Fibroblast of skin of back (primary cell): Measurements from ENCODE around the gene SLC39A11.
A peak's percentile ranks its signal among the peaks of the same experiment; 100 is the strongest.

Source experiments
- DNase-seq: peaks from one replicate; pipeline ENCODE4 v3.0.0-alpha.2; 2013

SLC39A11 gene

DNA sequence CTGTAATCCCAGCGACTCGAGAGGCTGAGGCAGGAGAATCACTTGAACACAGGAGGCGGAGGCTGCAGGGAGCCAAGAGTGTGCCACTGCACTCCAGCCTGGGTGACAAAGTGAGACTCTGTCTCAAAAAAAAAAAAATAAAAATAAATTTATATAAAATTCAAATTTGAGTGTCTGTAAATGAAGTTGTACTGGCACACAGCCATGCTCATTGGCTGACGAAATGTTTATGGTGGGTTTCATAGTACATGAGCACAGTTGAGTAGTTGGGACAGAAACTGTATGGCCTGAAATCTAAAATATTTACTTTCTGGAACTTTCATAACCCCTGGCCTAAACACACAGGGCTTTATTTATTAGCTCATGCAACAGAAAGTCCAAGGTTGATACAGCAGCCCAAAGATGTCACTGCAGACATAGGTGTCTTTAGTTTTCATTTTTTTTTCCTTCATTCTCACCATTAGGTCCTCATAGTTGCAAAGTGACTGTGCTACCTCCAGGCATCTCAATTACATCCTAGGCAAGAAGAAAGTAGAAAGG, 355.3 kb downstream of the SLC39A11 start:
- no peak for DNase-seq

DNA sequence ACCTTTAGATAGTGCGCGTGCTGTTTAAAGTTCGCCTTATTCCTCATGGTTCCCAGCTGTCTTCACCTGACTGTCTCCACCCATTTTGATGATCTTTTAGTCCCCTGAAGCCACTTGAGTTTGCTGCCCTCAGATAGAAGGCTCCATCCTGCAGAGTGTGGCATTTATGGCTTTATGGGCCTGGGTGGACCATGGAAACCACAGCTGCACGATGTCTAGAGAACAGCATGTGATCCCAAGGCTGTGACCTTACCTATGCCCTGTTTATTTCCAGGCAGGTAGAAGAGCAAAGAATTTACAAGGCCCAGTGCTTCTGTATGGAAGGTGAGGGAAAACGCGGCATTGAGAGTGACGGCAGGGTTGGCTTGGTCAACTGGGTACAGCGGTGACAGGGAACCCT, 356.9 kb downstream of the SLC39A11 start:
- no peak for DNase-seq

DNA sequence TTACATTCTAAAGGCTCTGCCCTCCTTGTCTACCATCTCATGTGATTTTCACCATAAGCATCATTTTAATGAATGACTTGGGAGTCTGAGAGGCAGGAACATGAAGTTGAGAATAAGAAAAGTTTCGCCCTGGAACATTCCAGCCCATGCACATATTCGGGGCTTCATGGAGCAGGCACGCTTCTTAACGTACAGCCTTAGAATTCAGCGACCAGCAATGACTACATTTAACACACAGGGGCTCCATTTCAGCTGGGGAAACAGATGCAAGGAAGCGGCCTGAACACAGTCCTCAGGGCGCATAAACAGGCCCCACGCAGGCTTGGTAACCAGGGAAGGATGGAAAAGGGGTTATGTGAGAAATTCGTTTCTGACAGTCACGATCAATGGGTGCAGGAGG, 357.4 kb downstream of the SLC39A11 start:
- no peak for DNase-seq

DNA sequence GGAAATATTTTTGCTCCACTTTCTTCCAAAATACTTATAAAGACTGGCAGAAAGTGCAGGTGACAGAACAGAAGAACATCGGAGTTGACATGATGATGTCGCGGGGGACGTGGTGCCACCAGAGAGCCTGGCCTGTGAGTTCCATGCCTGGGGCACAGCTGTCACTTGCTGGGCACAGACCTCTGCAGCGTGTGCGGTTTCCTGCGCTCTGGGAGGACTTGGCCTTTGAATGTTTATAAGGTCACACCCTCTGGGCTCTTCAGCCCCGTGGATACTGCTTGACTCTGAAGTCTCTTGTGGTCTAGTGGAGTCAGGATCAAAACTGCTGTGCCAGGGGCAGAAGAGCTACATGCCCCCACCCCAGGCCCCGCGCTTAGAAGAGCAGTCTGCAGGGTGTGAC, 357.9 kb downstream of the SLC39A11 start:
- DNase-seq: peak; percentile 17

DNA sequence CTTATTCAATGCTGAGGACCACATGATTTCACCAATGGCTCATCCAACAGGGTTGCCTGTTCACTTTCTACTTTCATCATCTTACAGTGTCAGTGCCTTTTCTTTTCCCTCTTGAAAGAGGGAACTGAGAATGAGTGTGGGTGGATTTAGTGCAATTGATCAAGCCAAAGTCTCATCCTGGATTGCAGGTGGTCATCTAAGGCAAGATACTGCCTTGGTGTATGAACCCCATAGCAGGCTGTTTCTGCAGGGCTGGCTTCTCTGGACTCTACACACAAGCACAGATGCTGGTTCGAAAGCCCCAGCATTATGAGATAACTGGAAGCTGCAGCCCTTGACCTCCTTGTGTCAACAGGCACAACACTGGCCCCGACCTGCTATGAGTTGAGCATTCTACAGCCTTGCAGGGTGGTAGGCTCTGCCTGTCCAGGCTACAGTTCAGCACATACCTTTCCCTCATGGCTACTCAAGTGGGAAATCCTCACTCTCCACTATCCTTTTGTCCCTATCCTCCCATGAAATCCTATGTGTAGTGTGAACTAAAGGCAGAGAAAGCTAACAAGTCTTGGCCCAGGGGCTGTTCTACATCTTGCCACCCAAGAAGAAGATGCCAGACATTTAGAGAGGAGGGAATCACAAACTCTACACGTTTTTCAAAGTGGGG, 358.7 kb downstream of the SLC39A11 start:
- DNase-seq: no peak

DNA sequence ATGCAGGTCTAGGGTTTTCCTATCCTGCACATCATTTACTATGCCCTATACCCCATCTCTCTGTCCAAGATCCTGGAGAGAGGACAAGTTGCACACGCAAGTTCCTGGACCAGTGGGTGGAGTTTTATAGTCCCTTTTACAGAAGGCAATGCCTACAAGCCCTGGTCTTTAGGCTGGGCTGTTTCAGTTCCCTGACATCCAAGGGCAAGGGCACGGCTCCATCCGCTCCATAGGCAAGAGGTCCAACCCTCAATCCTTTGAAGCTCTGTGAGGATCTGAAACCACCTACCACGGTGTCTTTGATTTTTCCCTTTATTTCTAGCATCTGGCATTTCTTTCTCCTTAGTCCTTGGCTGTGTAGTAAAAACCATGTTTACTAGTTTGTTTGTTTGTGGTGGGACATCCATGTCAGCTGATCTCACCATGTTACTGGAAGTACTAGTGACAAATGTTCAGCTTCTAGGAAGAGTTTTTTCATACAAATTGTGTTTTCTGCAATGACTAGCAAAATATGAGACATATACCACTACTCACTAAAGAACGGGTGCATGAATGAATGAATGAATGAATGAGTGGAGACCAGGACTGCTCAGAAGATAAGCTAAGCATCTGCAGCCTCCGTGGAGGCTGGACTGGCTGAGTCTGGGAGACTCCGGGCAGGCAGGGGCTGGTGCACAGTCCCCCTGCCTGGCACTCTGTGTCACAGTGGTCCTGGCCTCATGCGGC, 359.4 kb downstream of the SLC39A11 start:
- DNase-seq: no peak

DNA sequence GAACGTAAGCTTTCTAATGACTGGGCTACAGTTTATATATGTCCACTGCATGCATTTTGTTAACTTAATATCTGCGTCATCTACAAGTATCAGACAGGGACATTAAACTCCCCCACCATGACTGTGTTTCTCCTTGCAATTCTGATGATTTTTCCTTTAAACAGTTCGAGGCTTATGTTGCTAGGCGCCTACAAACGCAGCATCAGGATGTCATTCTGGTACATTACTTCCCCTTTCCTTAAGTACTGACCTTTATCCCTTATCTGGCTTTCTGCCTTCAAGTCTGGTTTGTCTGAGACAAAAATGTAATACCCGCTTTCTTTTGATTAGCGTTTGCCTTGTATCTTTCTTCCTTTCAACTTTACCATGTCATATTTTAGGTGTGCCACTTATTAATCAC, 362.4 kb downstream of the SLC39A11 start:
- no peak for DNase-seq

DNA sequence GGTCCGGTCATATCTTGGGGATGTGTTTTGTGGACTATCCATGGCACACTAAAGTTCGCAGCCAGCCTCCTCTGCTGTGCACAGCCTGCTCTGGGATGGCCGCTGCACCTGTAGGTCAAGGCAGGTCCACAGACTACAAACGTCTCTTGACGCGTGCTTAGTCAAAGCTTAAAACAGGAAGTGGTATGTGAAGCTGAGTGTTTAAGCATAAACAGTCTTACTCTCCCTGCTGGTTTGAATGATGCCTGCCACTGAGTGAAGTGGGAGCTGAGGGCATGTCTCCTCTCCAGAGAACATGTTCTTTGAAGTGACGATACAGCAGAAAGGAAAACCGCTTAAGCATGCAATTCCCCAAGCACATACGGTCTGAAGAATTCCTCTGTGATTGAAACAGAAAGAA, 365.6 kb downstream of the SLC39A11 start:
- DNase-seq: peak; percentile 36

DNA sequence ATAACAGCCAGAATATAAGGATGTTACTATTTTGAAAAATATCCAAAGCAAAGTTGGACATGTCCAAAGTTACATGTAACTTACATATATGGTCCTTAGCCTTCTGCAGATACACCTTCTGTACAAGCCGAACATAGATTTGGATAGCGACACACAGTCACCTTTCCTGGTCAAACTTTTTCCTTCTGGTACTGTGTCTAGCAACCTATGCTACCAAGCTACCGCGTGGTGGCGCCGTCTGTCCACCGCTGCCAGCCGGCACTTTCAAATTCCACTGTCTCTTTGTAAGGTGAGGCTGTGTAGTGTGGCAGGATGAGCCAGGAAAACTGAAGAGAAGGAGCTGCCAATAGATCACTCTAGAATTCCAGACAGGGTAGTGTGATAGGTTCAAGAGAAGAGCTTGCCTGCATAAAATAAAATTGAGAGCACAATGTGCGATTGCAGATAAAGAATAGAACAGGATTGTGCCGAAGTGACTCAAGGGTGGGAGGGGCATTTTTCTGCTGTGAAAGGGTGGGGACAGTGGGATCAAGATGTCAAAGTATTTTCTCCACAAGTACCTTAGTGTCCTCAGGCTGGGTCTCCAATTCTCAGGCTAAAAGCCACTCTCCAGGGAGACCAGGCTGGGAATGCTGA, 366.9 kb downstream of the SLC39A11 start:
- peak; percentile 64 for DNase-seq

DNA sequence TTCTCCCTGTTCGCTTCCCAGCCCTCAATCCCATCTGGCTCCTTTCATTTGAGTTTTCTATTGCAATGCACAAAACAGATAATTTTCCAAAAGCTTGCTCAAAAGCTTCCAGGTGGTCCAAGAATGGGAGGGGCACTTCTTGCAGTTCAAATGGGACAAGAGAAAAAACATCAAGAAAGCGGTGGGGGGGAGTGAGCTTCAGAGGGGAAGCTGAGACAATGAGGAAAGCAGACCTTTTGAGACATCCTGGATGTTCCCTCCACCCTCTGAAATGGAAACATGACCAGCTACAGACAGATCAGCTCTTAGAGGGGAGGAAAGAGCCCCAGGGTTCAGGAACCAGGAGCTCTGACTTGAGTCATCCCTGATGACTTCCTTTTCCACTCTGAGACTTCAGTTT, 368.2 kb downstream of the SLC39A11 start:
- peak; percentile 52 for DNase-seq

DNA sequence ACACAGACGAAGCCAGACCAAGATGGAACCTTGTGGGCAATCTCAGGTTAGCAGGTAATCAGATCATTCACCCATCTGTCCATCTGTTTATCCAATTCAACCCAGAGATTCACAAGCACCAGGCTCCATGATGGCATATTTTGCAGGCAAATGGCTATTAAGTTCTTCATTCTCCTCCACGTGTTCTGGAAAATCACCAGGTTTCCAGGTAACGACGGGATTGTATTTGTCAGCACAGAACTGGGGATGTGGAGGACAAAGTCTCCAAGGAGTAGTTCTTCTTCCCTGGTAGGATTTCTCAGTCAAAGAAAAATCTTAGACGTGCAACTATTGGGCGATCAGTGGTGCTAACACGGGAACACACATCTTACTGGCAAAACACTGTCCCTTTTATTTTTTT, 368.8 kb downstream of the SLC39A11 start:
- DNase-seq: no peak

DNA sequence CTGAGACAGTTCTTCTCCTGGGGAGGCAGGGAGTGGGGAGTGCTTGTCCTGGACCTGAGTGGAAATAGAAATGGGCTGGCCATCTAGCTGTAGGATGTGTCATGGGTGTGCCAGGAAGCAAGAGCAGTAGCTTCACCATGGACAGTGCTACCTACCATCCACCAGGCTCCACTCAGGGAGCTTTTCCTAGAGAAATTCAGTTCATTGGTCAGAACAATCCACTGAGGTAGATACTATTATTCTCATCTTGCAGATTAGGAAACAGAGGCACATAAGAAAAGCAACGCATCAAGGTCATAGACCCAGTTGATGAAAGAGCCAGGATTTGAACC, 372.0 kb downstream of the SLC39A11 start:
- DNase-seq: no peak

DNA sequence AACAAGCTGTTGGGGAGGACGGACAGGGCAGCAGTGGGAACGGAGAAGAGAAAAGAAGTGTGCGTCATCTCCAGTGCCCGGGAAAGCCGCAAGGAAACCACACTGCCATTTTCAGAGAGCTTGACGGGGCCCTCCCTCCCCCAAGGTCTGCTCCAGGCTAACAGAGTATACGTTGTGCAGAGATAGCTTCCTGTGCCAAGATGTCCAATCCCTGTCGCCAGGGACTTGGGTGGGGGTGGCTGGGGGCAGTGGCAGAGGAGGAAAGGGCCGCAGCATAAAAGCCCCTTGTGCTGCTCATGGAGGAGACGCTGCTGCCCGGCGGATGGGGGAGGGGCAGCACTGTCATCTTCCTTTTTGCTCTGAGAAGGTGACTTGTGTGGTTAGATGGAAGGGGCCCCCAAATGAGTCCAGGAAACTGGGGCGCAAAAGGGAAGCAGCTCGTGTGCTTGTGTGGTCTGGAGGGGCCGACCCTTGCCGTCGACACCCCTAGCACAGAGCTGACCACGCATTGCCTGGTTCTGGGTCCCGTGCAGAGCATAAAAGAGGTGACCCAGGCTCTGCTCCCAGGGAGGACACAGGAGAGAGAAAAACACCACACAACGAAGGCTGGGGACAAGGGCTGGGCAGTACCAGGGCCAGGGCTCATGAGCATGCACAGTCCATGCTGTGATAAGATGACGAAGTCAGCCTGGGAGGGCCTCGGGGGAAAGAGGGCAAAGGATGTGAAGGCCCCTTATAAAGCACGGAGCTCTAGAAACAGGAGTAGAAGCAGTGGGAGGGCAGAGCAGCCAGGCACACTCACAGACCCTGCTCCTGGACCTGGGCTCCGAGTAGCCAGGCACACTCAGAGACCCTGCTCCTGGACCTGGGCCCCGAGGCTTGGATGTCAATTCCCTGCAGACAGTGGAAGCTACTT, 372.7 kb downstream of the SLC39A11 start:
- peak; percentile 67 for DNase-seq

DNA sequence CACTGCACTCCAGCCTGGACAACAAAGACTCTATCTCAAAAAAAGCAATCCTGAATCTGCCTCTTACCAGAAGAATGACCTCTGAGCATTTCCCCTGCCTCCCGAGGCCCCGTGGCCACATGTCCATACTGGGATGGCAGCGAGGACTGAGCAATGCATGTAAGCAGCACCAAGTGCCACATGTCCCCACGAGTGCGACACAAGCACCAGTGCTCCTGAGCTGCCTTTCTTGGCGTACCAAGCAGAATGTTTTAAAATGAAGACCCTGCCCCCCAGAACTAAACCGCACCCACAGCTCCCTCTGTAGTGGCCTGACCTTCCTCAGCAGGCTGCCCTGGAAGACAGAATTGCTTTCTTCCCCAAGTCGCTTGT, 373.3 kb downstream of the SLC39A11 start:
- DNase-seq: no peak

DNA sequence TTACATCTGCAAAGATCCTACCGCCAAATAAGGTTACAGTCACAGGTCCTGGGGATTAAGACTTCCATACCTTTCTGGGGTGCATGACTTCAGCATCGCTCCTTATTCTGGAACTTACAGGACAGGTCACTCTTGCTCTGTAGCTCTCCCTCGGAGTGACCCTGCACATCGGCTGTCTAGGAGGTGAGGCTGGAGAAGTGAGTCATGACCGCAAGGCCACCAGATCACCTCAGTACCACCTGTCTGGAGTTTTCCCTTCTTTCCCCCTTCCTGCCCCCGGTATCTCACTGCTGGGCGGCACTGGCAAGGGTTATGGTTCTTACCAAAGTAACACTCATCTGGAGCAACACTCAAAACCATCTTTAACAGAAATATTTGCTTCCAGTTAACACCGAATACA, 374.8 kb downstream of the SLC39A11 start:
- DNase-seq: no peak

DNA sequence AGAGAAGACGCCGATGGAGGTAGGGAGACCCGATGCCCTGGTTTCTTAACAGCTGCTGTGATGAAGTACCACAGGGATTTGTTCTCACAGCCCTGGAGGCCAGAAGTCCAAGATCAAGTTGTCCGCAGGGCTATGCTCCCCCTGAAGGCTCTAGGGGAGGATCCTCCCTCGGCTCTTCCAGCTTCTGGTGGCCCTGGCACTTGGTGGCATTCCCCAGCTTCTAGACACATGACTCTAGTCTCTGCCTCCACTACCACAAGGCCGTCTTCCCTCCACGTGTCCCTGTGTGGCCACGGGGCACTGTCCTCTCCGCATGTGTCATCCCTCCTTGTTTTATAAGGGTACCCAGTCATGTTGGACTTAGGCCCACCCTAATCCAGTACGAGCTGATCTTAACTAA, 375.2 kb downstream of the SLC39A11 start:
- no peak for DNase-seq

DNA sequence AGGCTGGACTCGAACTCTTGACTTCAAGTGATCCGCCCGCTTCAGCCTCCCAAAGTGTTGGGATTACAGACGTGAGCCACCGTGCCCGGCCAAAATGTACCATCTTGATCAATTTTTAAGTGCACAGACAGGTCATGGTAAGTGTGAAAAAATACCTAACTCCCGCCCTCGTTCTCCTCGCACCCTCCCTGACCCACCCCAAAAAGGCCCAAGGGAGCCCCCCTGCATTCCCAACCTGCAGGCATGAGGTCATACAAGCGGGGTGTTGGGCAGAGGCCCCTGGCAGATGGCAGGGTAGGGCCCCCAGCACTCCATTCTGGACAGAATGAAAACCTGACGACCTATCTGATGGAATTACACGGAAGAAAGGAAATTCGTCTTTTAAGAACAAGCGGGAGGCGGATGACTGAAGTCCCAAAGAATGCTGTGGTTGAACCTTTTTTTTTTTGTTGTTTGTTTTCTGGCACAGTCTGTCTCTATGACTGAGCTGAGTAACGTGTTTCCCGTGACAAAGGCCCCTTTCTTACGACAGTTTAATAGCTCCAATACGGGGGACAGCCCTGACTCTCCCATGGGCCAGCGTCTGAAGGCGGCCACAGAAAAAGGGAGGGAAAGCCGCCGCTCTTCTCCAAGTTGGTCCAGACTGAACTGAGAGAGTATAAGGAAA, 376.4 kb downstream of the SLC39A11 start:
- DNase-seq: peak; percentile 97

DNA sequence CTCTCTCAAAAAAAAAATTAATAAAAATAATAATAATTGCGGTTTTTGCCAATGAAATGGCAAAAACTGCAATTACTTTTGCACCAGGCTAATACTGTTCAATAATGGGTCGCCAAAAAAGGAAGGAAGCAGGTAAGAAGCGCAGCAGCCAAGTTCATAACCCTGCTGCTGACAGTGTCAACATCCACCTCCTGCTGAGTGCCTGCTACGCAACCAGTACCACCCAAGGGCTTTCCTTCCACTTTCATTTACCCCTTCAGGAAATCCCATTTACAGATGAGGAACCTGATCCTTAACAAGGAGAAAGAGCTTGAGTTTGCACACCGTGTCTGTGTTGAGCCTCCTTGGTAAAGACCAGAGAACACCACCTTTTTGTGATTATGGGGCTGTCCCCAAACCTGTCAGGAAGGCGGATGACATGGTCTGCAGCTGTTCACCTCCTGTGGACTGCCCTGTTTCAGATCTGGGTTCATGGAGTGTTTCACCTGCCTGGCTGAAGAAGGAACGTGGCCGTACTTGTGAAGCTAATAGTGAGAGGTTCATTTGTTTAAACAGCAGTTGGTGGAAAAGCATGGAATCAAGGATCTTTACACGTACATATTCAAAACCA, 378.0 kb downstream of the SLC39A11 start:
- DNase-seq: no peak

DNA sequence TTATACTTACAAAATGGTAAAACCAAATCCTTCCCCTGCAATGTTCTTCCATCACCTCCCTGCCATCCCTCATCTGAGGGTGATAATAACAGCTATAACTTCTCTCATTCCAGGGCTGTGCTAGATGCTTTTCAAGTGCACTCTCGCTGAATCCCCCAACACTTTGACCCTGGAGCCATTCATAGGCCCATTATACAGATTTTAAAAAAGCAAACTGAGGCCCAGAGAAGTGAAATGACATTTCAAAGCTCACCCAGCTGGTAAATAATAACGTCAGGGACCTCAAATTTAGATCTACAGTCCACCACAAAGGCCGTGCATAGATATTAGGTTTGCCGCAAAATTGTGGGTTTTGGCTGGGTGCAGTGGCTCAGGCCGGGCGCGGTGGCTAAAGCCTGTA, 378.8 kb downstream of the SLC39A11 start:
- DNase-seq: no peak

DNA sequence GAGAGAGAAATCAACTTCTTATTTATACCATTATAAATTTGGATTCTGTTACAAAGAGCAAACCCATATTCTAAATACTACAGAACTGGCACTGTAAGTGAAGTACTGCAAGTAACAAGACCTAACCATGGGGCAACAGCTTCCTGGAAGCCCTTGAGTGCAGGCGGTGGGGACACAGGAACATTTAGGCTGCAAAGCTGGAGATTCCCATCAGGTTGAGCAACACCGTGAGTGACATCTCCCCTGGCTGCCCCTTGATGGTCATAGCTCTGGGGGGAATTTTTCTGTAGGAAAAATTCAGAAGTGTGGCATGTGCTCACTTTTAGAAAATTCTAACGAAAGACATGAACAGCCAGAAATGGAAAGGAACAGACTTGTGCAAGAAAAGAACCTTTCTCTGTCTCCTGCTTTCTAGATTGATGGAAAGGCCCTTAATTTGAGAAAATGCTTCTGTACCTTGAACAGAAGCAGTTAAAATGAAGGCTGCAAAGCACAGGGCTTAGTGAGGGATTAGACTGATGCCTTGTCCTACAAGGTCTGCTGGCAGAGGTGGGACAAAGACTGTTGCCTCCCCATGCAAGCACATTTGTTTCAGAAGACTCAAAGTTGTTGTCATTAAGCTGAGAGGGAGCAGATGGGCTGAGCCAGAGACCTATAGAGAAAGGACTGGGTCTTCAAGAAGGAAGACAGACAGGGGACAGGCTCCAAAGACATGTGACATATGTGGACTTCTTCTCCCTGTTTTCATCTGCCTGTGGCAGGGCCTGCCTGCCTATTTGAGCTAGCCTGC, 380.8 kb downstream of the SLC39A11 start:
- no peak for DNase-seq

DNA sequence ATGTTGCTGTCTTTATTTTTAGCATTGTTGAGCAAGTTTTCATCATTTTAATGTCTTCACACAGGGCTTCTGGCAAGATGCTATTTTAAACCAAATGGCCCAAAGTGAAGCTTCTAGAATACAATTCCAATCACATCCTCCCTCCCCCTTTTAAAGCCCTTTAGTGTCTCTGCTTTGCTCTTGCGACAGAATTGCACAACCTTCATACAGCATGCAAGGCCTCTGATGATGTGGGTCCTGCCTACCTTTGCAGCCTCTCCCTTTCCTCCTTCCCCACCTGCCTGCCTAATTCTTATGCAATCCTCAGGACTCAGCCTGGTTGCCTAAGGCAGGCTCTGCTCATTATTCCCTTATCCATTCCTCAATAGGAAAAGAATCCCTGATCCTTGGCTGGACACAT, 381.7 kb downstream of the SLC39A11 start:
- DNase-seq: no peak
